ENCODE data around the gene SH3PXD2A.
A peak's percentile ranks its signal among the peaks of the same experiment; 100 is the strongest.
"Not testable (repeated sequence)": the region's sequence is repeated elsewhere in the genome, so short reads cannot be mapped to it uniquely, and the experiment has no call there.

The SH3PXD2A gene

DNA sequence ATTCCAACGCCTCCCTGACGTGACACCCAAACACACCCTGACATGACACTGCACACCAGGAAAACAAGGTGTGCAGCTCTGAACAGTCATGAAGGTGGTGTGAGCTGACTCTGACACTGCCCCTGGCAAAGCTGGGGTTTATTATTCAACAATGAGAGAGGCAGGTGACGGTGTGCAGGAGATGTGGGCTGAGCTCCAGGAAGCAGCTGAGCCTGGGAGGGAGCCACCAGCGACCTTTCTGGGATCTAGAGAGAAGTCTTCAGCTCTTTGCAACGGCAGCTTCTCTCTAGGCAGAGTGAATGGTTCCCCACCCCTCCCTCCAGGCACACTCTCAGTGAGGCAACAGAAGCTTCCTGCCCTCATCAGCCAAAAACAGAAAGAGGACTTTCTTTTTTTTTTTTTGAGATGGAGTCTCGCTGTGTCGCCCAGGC is 65.6 kb downstream of the SH3PXD2A start:
- no peak for DNase-seq (ENCODE audit: low read depth)

DNA sequence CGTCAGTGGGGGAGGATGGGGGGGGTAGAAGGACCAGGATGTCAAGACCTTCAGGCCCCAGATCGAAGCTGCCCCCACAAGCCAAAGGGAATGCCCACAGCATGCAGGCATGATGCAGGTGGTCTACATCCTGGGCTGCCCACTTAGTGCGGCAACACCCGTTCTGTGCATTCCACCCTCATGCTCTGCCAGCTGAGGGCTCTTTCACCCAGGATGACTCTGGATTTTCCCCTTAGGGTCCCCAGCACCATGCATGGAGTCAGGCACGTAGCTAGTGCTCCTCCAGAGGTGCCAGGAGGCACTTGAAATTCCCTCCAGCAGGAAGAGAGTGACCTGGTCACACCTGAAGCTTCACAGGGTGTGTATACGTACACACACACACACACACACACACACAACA is 66.2 kb downstream of the SH3PXD2A start:
- no peak for DNase-seq (ENCODE audit: low read depth)

DNA sequence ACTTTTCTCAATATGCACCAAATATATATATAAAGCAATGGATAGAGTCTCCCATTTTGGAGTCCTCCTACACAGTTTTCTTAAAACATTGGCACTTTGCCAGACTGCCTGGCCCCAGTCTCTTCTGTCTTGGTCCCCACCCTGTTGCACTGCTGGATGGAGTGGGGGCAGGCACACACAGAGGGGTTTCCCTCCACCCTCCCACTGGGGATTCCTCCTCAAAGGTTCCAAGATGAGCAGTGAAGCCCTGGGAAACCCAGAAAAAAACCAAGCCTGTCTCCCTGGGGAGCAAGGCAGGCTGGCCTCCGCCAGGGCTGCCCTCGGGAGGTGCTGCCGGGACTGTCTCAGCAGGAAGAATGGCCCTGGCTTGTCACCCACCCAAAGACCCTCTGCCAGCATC is 68.0 kb downstream of the SH3PXD2A start:
- no peak for DNase-seq (ENCODE audit: low read depth)

DNA sequence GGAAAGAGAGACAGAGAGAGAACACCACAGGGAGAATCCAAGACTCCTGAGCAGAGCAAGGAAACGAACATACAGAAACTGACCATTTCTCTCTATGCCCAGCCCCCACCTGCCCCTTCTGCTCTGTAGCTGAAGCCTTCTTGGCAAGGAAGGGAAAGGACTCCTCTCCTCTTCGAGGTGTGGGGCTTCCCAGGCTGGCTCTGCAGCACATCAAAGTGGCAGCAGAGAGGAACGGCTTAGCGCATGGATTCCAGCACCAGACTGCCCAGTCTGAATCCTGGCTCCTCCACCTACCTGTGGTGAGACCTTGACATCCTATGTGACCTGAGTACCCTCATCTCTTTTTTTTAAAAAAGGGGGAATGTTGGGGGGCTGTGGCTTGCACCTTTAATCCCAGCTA is 69.4 kb downstream of the SH3PXD2A start:
- no peak for DNase-seq (ENCODE audit: low read depth)

DNA sequence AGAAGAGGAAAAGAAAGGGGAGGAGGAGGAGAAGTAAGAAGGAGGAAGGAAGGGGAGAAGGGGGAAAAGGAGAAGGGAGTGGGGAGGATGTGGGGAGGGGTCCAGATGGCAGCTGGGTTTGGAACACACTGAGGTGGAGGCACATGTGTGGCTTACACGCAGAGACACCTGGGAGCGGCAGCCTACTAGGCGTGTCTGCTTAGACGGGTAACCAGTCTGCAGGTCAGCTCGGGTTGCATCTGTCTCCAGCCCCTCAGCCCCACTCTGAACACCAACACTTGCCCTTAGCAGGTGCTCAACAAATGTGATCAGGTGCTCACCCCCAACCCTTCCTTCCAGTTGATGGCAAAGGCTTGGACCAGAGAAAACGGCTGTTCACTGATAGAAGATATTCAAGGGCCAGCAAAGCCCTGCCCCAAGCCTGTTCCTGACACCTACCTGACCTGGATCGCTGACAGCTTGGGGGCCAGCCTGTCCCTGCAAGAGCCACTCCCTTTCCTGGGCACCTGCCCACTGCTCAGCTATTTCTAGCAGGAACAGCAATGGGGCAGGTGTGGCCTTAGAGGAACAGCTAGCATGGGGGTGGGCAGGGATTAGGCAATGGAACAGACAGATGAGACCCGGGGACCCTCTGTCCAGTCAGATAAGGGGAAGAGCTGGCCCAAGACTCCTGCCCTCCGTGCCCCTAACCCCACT is 70.5 kb downstream of the SH3PXD2A start:
- DNase-seq (ENCODE audit: low read depth) = no peak

DNA sequence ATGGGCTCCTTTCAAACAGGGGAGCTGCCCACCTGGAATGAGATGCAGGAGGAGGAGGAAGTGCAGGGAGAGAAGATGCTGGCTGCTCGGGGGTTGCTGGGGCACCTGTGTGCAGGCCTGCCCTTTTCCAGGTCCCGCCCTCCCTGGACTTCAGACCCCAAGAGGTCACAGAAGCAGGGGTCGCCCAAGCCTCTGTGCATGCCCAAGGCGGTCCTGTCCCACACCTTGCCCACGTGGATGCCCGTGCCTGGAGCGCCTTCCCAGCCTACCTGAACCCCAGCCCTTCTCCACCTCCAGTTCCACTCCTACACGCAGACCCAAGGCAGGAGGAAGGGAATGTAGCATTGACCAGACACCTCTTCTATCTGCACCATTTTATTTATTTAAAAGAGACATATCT is 71.3 kb downstream of the SH3PXD2A start:
- DNase-seq (ENCODE audit: low read depth) = no peak

DNA sequence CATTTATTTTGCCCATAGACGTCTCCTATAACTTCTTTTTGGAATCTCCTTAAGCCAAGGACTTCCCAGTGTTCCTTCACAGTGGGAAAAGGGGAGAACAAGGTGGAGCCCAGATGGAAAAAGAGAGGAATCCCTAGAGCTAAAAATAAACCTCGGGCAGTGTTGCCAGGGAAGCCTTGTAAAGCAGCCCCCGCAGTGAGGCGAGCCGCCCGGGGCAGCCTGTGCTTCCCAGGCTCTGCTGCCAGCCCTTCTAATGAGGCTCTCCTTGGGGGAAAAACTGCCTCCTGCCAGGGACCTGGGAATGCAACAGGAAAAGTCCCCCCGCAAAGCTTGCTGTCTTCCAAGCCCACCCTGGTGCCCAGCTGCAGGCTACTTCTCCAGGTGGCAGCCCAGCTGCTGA is 71.7 kb downstream of the SH3PXD2A start:
- DNase-seq (ENCODE audit: low read depth) = no peak

DNA sequence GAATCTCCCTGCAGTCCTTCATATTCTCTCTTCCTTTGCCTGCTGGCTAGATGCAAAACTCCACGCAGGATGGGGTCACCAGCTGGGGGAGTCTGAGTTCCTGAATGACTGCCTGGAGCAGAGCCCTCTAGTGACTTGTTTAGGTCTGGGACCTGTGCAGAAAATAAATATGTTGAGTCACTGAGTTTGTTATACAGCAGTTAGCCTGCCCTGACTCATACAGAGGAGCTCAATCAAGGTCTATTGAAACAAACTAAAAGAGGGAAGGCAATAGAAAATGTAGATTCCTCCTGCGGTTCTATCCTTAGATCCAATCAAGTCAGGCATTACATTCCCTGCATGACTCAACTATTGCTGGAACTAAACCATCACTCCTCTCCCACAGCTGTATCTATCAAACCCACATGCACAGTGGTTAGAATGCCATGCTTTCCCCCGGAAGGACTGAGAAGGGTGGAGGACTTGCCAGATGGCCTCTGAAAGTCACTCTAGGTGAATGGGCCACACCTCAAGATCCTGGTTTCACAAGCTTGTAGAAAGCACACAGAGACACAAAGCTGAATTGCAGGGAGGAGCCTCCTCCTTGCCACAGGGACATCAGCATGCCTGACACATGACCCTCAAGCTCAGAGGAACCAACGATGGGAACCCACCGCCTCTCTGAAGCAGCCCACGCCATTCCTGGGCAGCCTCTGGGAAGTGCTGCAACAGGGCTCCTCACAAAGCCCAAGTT is 73.9 kb downstream of the SH3PXD2A start:
- DNase-seq (ENCODE audit: low read depth) = peak; percentile 23

DNA sequence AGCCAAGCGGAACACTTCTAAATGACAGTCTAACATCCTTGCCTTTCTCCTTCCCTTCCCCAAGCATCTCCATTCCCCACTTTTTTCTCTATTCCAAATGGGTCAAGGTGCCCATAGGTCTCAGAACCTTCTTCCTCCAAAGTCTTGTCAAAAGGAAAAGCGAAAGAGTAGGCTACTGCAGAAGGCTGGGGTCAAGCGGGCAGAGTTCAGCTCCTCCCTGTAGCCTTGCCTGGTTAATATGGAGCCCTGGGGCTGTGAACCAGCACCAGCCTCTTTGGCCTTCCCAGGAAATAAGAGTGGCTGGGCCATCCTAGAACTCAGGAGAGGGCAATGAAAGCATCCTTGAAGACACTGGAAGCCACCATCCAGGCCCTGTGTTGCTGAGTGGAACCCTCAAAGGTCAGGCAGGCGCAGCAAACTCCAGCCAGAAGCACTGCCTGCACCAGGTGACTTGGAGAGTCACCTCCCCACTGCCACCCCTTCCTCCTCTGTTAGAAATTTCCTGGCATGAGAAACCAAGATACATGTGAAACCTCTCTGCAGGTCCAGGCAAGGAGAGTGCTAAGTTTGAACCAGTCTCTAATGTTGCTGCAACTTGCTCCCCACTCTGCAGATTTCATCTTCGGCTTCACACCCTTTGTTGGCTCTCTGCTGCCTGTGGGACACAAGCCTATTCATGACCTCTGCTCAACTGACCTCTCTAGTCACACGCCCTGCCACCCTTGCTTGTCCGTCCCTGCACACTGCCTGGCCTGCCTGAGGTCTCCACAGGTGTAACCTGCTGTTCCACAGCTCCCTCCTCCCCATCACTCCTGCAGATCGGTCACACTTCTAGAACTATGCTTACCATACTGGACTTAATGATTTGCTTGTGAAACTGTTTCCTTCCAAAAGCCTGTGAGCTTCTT is 74.9 kb downstream of the SH3PXD2A start:
- no peak for DNase-seq (ENCODE audit: low read depth)

DNA sequence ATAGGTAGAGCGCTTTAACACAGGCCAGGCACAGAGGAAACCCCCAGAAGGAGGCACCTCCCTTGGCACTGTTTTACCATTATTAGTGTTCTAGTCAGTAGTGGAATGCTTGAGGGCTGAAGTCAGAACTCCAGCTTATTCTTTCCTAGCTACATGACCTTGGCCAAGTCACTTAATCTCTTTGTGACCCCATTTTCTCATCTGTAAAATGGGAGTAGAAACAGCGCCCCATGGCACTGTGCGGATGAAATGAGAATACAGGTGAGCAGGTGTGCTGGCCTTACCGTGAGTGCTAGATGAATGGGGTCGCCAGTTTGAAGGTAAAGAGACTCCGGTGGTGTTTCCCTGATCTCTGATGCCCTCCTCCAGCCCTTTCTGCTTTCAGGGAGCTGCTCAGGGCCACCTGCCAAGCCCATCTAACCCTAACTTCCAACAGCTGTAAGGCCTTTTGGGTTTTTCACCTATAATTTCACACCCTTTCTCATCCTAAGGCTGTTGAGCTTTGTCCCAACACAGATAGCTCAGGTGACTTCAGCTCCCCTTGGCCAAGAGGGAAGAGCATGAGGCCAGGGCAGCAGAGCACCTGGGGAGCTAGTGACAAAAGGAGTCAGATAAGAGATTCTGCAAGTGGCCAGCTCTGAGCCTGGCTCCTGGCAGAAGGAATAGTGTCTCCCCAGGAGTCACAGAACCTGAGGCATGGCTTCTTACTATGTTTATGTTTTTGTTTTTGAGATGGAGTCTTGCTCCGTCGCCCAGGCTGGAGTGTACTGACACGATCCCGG is 76.8 kb downstream of the SH3PXD2A start:
- DNase-seq (ENCODE audit: low read depth) = no peak

DNA sequence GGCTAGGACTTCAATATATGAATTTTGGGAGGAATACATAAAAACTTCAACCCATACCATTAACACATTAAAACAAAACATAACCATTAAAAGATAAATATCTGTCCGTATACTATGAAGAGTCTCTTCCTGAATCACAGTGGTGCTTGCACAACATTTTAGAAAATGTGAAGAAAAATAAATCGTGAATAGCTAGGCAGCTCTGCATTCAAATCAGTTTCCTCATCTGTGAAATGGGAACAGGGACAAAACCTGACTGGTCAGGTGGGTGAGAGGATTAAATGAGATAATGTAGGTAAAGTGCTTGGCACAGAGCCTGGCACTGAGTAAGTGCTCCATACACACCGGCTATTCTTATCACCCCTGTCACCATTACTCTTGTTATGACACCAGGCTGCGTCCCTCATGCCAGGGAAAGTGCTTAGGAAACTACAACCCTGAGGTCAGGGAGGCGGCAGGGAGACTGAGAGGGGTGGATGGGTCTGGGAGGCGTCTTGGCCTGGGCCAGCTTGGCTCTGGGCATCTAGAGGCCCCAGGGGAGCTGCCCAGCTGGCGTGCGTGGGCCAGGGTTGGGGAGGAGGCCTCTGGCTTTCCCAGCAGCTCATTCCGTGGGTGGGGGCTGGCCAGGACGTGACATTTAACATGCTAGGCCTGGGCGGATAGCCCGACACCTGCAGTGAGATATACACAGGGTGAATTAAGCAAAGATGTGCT is 78.3 kb downstream of the SH3PXD2A start:
- no peak for DNase-seq (ENCODE audit: low read depth)

DNA sequence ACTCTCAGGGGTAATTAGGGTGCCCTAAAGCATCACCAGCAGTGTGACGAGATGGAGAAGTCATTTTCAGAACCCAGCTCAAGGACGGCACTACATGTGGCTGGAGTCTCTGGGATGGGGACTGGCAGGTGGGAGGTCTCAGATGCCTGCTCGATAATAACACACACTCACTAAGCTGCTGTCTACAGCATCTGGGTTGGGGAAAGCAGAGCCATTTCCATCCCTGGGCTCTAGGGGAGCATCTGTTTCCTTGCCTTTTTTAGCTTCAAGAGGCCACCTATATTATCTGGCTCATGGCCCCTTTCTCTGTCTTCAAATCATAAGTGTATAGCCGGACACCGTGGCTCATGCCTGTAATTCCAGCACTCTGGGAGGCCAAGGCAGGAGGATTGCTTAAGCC is 79.6 kb downstream of the SH3PXD2A start:
- DNase-seq (ENCODE audit: low read depth) = no peak

DNA sequence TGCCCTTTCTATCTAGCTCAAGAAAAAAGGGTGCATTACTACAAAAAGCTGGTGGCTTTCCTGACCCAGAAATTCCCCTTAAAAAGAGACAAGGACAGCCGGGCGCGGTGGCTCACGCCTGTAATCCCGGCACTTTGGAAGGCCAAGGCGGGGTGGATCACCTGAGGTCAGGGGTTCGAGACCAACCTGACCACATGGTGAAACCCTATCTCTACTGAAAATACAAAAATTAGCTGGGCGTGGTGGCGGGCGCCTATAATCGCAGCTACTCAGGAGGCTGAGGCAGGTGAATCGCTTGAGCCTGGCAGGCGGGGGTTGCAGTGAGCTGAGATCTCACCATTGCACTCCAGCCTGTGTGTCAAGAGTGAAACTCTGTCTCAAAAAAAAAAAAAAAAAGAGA is 82.5 kb downstream of the SH3PXD2A start:
- not testable (repeated sequence) for DNase-seq (ENCODE audit: low read depth)

DNA sequence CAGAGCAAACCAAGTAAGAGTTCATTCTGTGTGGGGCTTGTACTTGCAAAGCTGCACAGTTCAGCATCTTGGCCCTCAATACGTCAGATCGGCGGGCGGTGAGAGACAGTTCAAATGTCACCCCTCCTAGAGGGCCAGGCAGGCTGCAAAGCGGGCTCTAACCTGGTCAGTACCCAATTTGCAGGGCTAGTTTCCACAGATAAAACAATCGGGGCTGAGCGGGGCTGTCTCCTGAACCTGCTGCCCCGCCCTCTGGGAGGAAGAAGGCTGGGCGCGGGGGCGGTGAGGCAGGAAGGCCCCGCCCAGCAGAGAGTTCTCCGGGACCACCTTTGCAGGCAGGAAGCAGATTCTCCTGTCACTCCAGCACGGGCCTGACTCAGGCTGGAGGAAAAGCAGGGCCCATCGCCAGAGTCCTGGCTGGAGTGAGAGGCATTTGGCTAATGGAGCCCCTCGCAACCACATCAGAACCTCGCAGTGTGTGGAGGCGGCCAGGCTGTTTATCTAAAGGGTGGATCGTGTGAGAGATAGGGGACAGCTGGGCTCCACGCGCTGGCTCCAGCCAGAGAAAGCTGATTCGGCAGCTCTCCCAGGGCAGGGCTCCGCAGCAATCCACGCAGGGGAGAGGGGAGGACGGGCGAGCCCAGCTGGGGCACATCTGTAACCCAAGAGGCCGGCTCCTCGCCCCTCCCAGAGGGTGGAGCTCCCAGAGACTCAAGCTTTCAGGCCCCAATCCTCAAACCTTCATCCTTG is 83.1 kb downstream of the SH3PXD2A start:
- DNase-seq (ENCODE audit: low read depth) = peak; percentile 68

DNA sequence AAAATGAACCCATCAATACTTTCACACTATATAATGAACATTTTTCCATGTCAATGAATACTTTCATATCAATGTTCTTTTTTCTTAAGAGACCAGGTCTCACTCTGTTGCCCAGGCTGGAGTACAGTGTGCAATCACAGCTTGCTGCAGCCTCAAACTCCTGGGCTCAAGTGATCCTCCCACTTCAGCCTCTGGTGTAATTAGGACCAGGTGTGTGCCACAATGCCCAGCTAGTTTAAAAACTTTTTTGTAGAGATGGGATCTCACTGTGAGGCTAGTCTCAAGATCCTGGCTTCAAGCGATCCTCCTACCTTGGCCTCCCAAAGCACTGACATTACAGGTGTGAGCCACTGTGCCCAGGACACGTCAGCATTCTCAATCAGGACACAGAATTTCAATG is 85.2 kb downstream of the SH3PXD2A start:
- DNase-seq (ENCODE audit: low read depth) = no peak

DNA sequence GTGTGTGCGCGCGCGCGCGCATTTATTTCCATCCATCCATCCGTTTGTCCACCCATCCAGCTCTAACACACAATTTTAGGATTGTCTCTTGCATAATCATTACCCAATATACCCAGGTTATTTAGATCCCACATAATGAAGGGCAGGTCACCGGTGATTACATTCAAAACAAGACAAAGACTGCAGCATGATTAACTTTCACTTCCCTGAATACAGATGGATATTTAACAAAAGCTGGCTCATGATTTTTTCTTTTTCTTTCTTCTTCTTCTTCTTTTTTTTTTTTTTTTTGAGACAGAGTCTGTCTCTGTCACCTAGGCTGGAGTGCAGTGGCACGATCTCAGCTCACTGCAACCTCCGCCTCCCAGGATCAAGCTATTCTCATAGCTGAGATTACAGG is 86.2 kb downstream of the SH3PXD2A start:
- no peak for DNase-seq (ENCODE audit: low read depth)

DNA sequence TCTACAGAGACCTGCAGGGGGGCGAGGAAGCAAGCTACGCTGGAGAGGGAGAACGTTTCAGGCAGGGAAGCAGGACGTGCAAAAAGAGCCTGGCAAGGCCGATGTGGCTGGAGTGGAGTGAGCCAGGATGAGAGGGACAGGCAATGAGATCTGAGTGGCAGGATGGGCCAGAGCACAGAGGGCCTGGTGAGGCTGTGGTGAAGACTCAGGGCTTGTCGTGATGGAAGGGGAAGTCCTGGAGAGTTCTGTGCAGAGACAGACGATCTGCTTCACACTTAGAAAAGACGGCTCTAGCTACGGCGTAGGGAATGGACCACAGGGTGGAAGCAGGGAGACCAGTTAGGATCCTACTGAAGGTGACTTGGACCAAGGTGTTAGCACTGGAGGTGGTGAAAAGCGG is 87.0 kb downstream of the SH3PXD2A start:
- DNase-seq (ENCODE audit: low read depth) = no peak

DNA sequence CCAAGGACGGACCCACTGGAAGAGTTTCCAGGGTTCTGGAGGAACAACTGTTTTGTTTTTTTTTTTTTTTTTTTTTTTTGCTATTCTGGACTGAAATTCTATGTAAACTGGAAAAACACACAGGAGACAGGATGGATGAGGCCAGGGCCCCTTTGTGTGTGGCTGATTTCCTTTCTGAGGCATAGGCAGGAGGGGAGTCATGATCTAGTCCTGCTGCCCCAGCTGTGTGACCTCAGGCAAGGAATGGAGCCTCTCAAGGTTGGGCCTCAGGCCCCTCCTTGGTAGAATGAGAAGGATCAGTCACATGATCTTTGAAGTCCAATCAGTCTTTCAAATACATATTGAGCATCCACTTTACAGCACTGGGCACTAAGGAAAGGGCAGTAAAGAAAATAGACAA is 87.6 kb downstream of the SH3PXD2A start:
- no peak for DNase-seq (ENCODE audit: low read depth)

DNA sequence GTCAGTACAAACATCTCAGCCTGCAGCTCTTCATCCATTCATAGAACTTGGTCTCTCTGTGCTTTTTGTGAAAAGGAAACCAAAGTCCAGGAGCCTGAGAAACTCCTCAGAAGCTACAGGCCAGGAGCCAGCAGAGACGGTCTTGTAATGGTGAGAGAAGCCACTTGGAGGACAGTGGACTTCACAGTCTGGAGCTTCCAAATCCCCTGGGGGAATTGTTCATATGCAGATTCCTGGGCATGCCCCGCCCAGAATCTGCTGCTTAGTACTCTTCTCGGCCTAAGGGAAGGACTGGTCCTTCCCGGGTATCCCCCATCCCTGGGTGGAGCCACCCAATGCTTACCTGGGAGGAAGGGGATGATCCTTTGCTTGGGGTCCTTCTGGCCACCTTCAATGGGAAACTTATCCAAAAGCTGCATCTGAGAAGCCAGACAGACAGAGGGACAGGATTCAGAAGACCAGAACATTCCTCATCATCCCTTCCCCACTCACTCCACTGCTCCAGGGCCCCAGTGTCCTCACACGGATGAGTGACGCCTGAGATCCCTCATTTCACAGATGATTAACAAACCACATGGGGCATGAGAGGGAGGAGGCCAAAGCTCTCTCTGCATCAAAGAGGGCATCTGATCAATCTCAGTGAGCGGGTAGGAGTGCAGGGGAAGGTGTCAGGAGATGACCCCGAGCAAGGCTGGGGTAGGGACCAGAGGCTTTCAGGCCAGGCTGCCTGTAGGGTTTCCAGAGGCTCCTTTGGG is 88.4 kb downstream of the SH3PXD2A start:
- DNase-seq (ENCODE audit: low read depth) = no peak

DNA sequence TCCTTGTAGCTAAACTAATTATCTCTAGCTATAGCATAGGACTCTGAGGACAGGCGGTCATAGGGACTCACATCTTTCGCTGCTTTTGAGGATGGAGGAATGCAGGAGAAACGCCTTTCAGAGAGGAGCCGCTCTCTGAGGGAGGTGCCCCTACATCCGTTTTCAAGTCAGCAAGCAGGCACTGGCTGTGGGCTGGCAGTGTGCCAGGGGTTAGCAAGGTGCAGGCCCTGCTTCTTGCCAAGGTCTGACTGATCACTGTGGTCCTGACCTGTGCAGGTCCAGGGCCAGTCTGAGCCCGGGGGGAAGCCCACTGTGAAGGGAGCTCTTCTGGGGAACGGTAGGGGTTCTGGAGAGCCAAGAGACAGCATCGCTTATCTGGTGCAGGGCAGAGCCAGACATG is 89.4 kb downstream of the SH3PXD2A start:
- no peak for DNase-seq (ENCODE audit: low read depth)

All from fibroblast of the conjunctiva (primary cell).